NCI-H2029 treated with DMSO at 0.1 percent for 48 hours (cell line): ENCODE data around the gene CHAC1.
"Not testable (repeated sequence)": the region's sequence is repeated elsewhere in the genome, so short reads cannot be mapped to it uniquely, and the experiment has no call there.

Experiments
- DNase-seq: peaks from one replicate; lab custom pipeline; 2025; lab: John Stamatoyannopoulos, UW

Gene CHAC1

DNA sequence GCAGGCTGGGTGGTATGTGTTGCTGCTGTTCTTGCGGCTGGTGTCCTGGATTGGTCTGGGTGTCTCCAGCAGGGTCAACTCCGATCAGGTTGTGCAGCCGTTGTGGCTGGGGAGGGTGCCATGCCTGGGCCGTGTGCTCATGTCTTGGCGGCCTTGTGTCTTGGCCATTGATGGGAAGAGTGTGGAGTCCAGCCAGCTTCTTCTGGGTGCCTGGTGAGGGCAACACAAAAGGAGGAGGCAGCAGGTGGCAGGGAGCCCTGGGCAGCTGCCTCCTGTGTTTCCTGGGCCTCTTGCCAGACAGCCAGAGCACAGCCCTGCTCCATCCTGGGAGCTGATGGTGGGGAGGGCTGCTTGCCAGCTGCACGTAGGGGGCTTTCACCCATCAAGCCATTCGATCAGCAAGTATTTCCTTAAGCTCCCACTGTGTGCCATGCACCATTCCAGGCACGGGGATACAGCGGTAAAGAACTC is 4.3 kb downstream of the CHAC1 start:
- peak; percentile 43 for DNase-seq

DNA sequence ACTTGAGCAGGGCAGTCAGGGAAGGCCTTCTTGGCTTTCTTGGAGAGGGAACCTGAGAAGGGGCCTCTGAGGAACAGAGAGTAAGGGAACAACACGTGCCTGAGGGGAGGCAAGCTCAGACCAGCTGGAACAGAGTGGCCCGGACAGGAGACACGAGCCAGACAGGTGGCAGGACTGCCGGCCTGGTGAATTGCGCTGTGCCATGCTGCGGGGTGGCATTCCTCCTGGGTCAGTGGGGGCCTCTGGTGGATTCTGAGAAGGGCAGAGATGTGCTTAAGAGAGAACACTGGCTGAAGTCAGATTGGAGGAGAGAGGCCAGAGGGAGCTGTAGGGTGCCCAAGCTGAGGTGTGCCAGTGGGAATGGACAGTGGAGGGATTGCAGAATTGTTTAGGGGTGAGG is 4.9 kb downstream of the CHAC1 start:
- no peak for DNase-seq

DNA sequence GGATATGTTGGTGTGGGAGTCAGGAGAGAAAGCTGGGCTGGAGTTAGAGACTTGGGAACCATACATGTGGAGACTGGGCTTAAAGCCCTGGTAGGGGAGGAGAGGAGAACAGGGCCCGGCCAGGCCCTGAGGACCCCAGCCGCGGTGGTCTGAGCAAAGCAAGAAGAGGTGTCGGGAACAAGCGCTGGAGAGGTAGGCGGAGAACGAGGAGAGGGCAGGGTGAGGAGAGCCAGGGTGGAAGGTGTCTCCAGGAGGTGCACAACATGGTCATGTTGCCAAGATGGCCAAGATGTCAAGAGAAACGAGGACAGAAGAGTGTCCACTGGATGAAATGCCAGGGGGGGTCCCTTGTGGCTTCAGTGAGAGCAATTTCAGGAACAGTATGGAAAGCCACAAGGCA is 5.5 kb downstream of the CHAC1 start:
- no peak for DNase-seq

DNA sequence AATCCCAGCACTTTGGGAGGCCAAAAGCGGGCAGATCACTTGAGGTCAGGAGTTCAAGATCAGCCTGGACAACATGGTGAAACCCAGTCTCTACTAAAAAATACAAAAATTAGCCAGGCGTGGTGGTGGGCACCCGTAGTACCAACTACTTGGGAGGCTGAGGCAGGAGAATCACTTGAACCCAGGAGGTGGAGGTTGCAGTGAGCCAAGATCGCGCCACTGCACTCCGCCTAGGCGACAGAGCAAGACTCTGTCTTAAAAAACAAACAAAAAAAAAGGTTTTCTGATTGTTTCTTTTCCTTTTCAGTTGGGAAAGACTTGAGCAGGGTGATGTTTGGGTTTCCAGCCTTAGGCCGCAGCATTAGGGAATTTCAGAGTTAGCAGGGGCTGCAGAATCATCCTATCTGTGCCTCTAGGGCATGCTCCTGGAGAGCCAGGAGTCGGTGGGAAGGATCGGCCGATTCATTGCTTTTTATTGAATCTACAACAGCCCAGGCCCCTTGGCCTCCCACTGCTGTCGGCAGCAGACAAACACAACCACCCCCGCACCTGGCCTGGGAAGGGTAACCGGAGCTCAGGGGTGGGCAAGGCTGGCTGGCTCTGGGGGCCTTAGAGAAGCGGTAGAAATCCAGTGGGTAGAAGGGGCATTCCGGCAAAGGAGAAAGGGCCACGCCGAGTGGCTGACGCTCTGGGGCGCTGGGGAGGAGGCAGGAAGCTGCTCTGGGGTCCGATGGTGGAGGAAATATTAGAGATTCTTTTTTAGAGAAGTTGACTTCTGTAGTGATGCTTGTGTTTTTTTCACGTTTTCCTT is 6.3 kb downstream of the CHAC1 start:
- DNase-seq, result no peak

DNA sequence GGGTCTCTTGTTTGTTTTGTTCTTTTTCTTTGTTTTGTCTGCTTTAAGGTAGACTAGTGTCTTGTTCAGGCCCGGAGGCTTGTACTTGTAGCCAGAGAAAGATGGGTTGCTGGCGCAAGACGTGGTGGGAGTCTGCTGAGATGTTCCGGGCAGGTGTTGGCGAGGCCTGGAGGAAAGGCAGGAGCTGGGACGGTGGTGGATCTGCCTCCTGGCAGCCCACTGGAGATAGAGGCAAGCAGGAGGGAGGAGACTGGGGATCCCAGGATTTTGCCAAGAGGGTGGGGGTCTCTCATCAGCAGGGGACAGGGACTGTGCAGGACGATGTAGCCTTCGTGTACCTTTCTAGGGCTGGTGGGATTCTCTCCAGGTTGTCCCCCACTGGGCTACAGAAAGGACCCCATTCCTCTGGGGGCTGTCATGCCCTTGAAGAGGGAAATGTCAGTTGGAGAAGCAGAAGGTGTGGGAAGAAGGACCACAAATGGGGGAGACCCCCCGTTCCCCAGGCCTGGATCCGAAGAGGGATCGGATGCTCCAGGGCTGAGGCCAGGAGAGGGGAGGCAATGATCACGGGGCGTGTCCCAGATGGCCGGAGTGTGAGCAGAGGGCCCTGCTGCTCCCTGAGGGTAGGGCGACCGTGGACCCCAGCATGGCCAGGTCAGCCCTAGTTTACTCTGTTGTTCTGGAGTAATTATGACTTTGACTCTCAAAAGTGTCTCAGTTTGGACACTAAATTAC is 7.0 kb downstream of the CHAC1 start:
- no peak for DNase-seq

DNA sequence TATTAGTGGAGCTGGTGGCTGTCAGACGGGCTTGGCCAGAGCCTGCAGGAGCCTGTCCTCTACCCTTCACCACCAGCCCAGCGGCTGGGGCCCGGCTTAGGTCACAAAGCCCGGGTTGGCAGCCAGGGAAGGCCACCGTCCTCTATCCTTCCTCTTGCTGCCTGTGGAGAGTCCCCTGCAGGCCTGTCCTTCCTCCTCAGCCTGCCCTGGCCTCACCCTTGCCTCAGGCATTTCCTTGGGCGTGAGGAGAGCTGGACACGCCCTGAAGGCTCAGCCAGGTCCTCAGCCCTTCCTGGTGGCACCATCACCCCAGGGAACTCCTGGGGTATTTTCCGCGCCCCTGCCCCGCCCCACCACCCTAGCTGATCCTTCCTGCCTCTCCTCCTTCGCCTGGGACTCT is 7.7 kb downstream of the CHAC1 start:
- DNase-seq, result no peak

DNA sequence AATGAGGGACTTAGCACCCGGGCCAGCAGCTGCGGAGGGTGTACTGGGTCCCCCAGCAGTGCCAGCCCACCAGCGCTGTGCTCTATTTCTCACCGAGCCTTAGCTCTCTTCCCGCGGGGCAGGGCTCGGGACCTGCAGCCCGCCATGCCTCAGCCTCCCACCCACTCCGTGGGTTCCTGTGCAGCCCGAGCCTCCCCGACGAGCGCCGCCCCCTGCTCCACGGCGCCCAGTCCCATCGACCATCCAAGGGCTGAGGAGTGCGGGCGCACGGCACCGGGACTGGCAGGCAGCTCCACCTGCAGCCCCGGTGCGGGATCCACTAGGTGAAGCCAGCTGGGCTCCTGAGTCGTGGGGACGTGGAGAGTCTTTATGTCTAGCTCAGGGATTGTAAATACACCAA is 8.5 kb downstream of the CHAC1 start:
- DNase-seq, result not testable (repeated sequence)

DNA sequence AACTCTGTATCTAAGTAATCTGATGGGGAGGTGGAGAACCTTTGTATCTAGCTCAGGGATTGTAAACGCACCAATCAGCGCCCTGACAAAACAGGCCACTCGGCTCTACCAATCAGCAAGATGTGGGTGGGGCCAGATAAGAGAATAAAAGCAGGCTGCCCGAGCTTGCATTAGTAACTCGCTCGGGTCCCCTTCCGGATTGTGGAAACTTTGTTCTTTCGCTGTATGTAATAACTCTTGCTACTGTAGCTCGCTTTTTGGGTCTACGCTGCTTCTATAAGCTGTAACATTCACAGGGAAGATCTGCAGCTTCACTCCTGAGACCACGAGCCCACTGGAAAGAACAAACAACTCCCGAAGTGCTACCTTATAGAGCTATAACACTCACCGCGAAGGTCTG is 9.0 kb downstream of the CHAC1 start:
- not testable (repeated sequence) for DNase-seq

DNA sequence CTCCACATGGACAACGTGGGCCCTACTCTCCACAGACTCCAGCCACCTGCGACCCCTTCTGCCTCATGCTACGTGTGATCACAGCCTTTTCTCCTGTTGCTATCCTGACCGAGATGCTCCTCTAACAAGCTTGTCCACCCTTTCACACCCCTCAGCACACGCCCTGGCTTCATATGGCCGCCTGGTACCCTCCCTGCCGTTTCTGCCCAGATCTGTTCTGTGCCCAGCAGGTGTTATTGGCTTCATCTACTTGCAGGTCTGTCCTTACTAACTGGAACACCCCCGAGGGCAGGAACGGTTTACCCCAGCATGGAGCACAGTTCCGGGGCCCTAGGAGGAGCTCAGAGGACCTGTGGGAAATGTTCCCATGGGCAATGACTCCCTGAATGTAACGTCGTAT is 9.9 kb downstream of the CHAC1 start:
- no peak for DNase-seq

DNA sequence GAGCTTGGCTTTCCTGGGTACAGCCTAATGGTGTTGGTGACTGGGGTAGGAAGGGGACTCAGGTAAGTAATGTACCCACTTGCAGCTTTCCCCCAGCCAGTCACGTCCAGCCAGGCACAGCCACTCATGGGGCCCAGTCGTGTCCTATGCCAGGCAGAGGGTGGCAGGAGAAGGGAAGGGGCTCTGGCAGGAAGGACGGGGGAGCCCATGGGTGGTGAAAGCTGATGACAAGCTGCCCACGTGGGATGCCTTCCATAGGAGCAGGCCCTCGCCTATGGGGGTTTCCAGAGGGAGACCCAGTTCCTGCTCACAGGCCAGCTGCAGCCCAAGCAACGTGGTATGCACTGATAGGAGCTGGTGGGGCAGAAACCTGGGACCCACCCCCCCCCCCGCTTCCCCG is 10.7 kb downstream of the CHAC1 start:
- DNase-seq, result no peak

DNA sequence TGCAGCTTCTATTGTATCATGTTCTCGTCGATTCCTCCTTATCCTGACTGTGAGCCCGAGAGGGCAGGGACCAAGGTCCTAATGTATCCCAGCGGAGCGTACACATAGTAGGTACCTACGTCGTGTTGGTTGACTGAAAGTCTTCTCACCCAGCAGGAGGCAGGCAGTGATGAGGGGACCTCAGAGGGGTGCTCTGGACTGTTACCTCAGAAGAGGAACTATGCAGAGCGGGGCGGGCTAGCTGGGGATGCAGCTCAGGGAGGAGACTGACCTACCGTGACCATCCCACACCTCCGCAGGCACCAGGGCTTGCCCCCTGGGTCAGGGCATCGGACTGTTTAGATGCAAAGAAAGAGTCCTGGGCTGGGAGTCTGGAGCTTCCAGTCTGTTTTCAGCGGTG is 11.4 kb downstream of the CHAC1 start:
- no peak for DNase-seq

DNA sequence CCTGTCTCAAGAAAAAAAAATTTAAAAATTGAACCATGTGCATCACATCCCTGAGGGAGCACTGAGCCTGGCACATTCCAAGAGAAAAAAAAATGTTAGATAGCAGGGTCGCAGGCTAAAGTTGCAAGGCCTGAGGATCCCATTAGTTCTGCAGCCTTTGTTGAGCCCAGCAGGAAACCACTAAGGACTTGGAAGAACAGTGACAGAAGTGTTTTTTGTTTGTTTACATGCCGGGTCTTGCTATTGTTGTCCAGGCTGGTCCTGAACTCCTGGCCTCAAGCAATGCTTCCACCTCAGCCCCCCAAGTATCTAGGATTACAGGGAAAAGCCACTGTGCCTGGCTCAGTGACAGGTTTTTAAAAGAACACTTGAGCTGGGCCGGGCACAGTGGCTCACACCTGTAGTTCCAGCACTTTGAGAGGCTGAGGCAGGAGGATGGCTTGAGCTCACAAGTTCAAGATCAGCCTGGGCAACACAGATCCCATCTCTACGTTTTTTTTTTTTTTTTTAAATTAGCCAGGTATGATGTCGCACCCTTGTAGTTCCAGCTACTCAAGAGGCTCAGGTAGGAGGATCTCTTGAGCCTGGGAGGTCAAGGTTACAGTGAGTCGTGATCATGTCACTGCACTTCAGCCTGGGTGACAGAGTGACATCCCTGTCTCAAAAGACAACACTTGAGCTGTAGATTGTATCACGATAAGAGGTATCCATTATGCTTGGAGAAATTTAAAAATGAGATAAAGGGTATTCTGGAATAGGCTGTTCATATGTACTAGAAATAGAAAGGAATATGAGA is 15.2 kb downstream of the CHAC1 start:
- no peak for DNase-seq

DNA sequence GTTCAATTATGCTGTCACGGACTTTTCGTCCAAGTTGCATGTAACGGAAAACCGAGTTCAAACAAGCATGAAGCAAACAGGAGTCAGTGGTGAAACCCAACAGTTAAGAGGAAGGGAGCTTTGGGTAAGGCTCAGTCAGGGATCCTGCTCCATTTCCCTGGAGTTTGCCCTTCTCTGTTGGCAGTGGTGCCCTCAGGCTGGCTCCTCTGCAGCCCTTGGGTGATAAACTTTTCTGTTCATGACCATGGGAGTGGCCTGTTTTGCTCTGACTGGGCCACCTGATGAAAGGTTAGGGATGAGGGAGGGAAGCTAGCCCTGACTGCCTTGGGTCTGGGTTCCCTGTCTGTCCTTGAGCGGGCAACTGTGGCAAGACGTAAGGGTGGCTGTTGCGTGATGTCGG is 16.1 kb downstream of the CHAC1 start:
- DNase-seq, result no peak

DNA sequence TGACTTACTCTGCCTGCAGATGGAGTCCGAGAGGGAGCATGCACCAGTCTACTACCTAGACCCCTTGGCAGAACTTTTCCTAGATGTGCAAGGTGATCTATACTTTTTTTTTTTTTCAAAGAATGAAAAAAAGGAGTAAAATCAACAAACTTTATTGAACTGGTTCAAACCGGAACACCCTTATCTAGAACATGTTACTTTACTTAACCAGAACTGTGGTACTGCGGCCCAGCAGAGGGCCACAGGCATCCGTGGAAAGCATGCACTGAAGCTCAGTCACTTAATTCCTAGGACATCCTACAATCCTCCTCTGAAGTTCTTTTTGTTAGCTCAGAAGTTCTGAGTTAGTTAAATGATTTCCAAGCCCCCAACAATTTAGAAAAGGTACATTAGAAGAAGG is 21.6 kb downstream of the CHAC1 start:
- no peak for DNase-seq

DNA sequence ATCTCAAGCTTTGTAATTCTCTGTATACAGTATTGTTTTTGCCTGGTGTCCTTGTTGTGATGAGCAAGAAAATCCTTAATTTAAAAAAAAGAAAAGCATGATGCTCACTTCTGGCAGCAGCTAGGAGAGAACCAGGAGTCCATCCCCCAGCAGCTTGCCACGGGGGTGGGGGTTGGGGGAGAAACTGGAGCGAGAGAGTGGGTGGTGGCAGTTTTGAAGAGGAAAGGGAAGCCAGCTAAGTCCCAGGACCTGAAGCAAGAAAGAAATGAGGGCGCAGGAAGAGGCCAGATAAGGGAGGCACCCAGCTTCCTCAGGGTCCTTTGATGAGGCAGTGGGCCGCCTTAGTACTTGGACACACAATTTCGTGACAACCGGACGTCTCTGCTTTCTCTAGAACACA is 23.5 kb downstream of the CHAC1 start:
- DNase-seq, result no peak

DNA sequence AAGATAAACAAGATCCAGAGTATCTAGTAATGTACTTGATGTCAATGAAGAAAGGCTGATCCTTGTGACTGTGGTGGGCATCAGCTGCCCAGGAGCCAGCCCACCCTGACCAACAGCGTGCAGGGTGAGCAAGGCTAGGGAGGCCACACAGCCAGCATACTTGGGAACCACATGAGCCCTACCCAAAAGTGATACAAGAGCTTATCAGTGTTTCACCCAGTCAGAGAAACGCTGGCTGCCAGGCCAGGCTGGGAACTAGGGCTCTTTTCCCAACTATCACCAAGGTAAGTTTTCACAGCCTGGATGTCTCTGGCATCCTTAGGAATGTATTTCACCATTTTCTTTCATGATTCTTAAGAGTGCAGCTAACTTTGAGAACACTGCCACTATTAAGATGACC is 24.9 kb downstream of the CHAC1 start:
- DNase-seq, result no peak

DNA sequence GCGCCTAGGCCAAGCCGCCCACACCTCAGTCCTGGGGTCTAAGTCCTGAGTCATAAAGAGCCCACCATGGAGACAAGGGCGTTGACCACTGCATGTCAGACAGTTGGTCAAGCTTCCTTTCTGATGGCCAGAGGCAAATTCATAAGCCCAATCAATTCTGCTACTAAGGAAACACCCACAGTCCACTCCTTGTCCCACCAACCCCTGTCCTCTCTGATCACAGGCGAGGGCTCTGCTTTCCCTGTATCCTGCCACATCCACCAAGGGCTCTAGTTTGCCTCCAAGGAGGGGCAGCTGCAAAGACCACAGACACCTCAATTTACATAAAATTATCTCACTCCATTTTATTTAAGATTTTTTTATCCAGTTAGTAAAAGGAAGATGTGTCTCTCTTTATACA is 25.3 kb downstream of the CHAC1 start:
- DNase-seq, result no peak

DNA sequence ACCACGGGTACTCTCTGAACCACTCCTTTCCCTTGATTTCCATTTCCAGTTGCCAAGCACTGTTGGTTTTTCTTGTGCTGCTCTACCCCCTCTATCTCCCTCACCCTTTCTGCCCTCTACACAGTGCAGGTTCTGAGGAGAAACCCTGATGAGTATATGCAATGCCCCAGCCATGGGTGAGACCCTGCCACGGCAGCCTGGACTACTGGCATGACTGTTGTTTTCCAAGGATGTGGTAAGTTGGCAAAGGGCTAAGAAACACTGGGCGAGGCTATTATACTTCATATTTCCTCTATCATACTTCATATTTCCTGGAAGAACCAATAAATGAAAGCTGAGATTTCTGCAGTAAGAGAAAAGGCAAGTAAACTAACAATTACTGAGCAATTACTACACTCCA is 27.9 kb downstream of the CHAC1 start:
- DNase-seq, result no peak

DNA sequence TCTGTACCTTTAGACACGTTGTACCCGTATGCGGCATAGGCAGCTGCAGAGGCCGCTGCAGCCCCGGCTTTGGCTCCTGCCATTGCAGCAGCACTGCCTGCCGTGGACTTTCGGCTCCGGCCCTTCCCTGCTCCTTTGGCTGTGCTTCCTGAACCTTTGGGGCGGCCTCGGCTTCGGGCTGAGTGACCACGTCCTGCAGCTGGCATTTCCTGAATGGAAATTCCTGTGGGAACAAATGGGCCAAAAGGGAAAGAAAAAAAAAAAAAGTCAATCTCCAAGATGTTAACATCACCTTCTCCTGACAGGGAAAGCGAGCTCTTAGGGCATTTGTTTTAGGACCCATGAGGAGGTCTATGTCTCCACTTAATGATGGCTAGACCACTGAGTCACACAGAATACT is 29.6 kb downstream of the CHAC1 start:
- no peak for DNase-seq

DNA sequence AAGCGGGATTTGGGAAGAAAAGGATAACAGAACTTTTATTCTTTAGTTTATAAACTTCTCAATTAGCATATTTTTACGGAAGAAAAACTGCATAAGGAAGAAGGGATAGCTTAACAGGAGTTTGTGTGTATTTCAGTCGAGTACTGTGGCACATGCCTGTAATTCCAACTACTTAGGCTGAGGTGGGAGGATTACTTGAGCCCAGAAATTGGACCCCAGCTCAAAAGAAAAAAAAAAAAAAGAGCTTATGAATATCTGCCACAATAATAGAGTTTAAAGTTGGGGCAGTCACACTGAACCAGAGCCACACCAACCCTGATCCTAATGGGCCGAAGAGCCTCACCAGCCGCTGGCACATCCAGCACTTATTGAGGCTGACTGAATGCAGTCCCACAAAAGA is 31.1 kb downstream of the CHAC1 start:
- DNase-seq, result no peak

DNA sequence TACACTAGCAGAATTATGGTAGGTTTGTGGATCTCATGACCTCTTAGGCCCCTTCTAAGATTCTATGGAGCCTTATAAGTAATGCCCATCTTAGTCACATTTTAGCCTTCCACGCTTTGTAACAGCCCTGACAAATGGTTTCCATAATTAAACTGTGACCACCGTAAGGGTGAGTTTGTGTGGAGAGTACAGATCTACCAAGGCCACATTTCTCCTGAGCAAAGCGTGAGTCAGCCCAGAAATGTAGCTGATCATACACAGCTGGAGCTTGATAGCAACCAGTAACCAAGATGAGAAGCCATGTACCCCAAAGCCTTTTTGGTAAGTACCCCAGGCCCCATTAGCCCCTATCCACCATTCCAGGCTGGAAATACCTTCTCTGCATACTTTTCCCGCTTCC is 31.7 kb downstream of the CHAC1 start:
- no peak for DNase-seq

DNA sequence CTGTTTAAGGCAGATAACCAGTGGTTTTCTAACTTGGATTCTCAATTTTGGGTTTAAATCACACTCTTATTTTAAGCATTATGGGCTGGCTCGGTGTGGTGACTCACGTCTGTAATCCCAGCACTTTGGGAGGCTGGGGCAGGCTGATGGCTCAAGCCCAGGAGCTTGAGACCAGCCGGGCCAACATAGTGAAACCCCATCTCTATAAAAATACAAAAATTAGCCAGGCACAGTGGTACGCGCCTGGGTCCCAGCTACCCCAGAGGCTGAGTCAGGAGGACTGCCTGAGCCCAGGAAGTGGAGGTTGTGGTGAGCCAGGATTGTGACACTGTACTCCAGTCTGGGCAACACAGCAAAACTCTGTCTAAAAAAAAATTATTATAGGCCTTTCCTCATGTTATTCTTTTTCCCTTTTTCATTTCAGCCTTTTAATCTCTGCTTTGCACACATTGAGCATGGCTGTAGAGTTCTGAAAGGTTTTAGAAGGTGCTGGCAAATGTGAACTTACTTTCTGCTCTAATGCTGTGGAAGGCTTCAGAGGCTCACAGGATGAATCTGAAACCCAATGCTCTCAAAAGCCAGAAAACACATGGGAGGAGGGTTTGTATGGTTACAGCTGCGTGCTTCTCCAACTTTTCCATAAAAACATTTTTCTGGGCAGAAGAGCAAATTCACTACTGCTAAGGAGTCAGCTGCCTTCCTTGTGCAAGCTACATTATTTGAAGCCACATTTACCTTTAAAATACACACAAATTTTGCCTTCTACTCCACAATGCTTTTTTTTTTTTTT is 32.5 kb downstream of the CHAC1 start:
- DNase-seq, result no peak
